GM18951 (cell line): ENCODE results near the gene PEX11G.
"Not testable (repeated sequence)": the region's sequence is repeated elsewhere in the genome, so short reads cannot be mapped to it uniquely, and the experiment has no call there.

ENCODE experiments used
- POLR2A ChIP-seq: IDR thresholded peaks from 4 replicates; pipeline ENCODE4 v1.6.1; 2011; ENCODE audit warnings: mild to moderate bottlenecking; ENCODE audit not compliant: insufficient read length, insufficient read depth; ENCODE audit errors: extremely low read depth
- in situ Hi-C: fragments of 300-500 bp; cut with MboI; formaldehyde crosslinking; loops from one replicate; pipeline ENCODE4 v1.12.0; 2022; ENCODE audit warnings: low sequenced_read_pairs, mixed read lengths, inconsistent platforms; ENCODE audit not compliant: unreplicated experiment

PEX11G gene

DNA sequence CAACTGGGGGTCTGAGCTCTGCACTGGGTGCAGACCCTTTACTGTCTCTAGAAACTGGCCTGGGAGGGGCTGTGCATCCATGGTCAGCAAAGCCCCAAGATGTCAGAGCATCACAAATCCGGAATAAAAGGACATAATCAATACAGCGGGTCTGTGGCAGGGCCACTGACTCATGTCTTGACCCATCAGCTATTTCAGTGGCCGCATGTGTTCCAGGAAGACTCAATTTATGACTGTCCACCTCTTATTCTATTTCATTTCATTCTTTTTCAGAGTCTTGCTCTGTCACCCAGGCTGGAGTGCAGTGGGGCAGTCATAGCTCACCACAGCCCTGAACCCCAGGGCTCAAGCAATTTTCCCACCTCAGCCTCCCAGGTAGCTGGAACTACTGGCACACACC lies 53.2 kb downstream of the PEX11G start:
- in situ Hi-C loops, result no loop called here
- TF ChIP-seq POLR2A, result no peak

DNA sequence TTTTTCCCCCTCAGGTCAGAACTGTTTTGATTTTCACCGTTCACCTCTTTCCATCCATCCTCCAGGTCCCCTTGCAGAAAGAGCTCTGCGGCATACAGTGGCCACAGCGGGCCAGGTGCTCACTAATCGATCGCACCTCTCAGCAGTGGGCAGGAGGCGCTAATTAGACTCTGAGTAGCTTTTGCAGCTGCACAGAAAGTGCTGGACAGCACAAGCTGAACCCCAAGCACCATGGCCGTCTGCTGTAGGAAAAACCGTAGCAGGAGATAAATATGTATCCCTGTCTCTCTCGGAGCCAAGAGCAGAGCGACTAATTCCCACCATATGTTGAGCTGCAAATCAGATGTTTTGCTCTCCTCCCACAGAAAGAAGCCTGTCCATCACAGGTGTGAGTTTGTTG lies 54.4 kb downstream of the PEX11G start:
- TF ChIP-seq POLR2A, result no peak
- in situ Hi-C loops, result no loop called here

DNA sequence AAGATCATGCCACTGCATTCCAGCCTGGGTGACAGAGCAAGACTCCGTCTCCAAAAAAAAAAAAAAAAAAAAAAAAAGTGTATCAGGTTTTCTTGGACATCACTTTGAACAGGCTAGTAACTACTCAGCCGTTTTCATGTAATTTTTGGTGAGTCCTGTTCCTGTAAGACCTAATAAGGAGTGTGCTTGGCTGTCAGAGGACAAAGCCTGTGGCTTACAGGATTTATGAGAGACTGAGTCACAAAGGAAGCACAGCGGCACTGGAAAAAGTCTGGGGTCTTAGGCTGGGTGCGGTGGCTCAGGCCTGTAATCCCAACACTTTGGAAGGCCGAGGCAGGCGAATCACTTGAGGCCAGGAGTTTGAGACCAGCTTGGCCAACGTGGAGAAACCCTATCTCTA lies 55.4 kb downstream of the PEX11G start:
- in situ Hi-C loops, result not testable (repeated sequence)

DNA sequence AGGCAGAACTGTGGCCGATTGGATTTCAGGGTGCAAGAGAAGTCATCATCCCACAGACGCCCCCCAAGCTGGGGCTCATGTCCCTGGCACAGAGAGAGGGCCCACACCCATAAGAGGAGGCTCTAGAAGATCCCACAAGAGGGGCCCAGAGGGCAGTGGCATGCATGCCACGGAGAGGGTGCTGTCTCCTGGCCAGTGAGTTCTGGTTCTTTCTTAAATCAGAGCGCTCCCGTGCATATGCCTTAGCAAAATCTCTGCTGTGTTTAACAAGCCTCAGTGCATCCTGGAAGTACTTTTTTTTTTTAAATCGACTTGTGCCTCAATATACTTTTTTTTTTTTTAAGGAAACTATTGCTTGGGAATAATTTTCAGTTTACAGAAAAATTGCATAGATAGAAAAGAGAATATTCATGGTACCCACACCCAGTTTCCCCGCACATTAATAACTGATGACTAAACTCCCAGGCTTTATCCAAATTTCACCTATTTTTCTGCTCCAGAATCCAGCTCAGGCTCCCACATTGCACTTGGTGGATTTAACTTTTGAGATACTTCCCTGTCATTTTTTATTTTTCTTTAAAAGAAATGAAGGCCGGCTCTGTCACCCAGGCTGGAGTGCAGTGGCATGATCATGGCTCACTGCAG lies 59.1 kb downstream of the PEX11G start:
- no peak for TF ChIP-seq POLR2A

DNA sequence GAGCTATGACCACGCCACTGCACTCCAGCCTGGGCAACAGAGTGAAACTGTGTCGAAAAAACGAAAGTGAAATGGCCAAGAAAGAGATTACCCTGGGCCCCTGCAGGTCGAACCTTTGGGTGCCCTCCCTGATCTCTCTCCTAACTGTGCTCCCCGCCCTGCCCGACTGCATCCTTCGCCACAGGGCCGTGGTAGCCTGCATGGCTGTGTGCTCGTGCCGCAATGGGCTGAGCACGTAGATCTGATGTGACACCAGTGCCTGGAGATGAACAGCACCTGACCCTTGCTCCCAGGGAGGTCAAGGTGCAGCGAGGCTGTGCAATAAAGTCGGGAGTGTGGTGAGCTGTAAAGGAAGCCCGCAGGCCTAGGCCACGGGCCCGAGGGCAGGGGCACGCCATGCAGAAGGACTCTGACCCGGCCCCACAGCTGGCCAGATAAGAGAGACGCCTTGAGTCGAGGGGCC lies 60.2 kb downstream of the PEX11G start:
- TF ChIP-seq POLR2A, result no peak
- in situ Hi-C loops, result no loop called here

More for the DNA sequence above, 59.1 kb downstream of the PEX11G start:
- in situ Hi-C loops, result no loop called here

DNA sequence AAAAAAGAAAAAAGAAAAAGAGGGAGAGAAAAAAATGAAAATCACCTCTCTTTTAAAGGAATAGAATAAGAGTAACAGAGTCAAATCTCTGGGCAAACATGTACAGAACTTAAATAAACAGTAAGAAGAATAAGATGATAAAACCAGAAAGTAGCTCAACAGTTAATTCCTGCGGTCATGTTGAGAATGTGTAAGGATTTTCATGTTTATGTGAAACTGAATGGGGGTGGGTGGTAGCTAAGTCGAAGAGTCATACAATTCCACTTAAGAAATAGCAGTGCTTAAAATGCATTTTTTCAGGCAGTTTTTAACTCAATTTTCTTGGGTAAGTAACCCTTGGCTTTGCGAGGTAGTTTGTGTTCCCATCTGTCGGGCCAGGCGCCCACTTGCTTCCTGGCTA lies 60.9 kb downstream of the PEX11G start:
- TF ChIP-seq POLR2A, result no peak
- in situ Hi-C loops, result no loop called here

DNA sequence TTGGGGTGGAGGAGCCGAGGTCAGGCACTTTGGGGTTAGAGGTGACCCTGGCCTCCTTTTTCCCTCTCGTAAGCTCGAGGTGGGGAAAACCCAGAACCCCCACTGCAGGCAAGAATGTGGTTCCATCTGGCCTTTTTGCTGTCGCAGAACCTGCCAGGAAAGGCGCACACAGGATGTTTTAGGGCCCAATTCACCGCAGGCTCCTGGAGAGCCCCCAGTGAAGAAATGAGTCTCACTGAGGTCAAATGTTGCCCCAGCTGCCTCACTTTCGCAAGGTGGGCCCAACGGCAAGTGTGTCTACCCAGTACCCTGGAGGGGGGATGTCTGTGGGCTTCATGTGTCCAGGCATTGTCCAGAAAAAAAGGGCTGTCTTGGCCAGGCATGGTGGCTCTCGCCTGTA lies 61.8 kb downstream of the PEX11G start:
- no peak for TF ChIP-seq POLR2A
- in situ Hi-C loops, result no loop called here
